ENCODE results near the gene SURF4.

SURF4 gene

DNA sequence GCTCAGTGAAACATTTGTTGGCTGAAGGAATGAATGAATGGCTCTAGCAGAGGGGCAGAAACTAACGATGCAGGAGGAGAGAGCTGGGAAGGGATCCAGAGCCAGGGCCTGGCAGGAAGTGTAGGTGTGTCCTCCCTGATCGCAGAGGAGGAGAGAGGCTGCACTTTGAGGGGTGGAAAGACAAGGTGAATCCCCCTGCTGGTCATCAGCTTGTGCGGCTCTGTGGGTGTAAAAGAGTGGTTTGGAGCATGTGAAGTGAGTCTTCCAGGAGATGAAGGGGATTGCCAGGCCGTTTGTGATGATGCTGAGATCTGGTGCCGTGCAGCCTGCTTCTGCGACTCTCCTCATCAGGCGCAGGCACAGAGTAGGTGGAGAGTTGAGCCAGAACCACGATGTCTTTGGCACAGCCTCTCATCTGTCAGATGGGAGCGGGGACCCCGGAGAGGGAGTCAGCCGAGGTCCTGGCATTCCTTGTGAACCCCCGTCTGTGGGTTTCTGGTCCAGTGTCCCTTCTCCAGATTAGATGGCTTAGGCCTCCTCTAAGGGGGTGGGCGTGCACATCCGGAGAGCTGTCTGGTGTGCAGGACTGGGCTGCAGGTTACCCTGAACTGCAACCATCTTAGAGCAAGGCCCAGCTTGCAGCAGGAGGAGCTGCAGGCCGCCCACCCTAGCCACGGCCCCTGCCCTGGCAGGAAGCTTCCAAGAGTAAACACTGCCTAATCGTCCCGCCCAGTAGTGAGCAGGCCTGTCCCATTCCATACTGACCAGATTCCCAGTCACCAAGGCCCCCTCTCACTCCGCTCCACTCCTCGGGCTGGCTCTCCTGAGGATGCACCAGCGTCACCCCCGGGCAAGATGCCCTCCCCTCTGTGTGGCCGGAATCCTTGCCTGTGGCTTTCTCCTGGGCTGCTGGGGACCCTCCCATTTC lies 46.0 kb upstream of the SURF4 start, which contains the start of gene ADAMTS13:
Gene ADAMTS13 (plus strand): TSS at position 753 of the 928 bp plus-strand sequence. CDS start 77 bp downstream, at position 830.
- TF ChIP-seq SIN3A (IDR thresholded peaks at IDR 0.05; ENCODE audit: borderline replicate concordance, insufficient read depth, low read length): no peak
- TF ChIP-seq FOXP2 (optimal IDR thresholded peaks at IDR 0.05; ENCODE audit: borderline replicate concordance, extremely low read depth, extremely low read length, insufficient read depth): no peak
- TF ChIP-seq POLR2AphosphoS5 (IDR thresholded peaks at IDR 0.05; ENCODE audit: low read depth, low read length): no peak
- TF ChIP-seq, protein P1, sequence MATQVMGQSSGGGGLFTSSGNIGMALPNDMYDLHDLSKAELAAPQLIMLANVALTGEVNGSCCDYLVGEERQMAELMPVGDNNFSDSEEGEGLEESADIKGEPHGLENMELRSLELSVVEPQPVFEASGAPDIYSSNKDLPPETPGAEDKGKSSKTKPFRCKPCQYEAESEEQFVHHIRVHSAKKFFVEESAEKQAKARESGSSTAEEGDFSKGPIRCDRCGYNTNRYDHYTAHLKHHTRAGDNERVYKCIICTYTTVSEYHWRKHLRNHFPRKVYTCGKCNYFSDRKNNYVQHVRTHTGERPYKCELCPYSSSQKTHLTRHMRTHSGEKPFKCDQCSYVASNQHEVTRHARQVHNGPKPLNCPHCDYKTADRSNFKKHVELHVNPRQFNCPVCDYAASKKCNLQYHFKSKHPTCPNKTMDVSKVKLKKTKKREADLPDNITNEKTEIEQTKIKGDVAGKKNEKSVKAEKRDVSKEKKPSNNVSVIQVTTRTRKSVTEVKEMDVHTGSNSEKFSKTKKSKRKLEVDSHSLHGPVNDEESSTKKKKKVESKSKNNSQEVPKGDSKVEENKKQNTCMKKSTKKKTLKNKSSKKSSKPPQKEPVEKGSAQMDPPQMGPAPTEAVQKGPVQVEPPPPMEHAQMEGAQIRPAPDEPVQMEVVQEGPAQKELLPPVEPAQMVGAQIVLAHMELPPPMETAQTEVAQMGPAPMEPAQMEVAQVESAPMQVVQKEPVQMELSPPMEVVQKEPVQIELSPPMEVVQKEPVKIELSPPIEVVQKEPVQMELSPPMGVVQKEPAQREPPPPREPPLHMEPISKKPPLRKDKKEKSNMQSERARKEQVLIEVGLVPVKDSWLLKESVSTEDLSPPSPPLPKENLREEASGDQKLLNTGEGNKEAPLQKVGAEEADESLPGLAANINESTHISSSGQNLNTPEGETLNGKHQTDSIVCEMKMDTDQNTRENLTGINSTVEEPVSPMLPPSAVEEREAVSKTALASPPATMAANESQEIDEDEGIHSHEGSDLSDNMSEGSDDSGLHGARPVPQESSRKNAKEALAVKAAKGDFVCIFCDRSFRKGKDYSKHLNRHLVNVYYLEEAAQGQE (IDR thresholded peaks at IDR 0.05; ENCODE audit: insufficient read depth in 1 of 2, low read depth in 2 of 2, low read length in 2 of 2): no peak
- no peak for TF ChIP-seq TAF1 (IDR thresholded peaks at IDR 0.05; ENCODE audit: borderline replicate concordance, insufficient read depth, low read length)

GRCh38 chr9:133420392-133420827 lies 44.5 kb upstream of the SURF4 start:
- TF ChIP-seq, protein P1 (IDR thresholded peaks at IDR 0.05; ENCODE audit: insufficient read depth in 1 of 2, low read depth in 2 of 2, low read length in 2 of 2): no peak
- TF ChIP-seq SIN3A (IDR thresholded peaks at IDR 0.05; ENCODE audit: borderline replicate concordance, insufficient read depth, low read length): no peak
- no peak for TF ChIP-seq FOXP2 (optimal IDR thresholded peaks at IDR 0.05; ENCODE audit: borderline replicate concordance, extremely low read depth, extremely low read length, insufficient read depth)
- no peak for TF ChIP-seq POLR2AphosphoS5 (IDR thresholded peaks at IDR 0.05; ENCODE audit: low read depth, low read length)
- TF ChIP-seq TAF1 (IDR thresholded peaks at IDR 0.05; ENCODE audit: borderline replicate concordance, insufficient read depth, low read length): no peak

GRCh38 chr9:133419005-133419404 lies 43.1 kb upstream of the SURF4 start:
- TF ChIP-seq POLR2AphosphoS5 (IDR thresholded peaks at IDR 0.05; ENCODE audit: low read depth, low read length) (no peak), TAF1 (IDR thresholded peaks at IDR 0.05; ENCODE audit: borderline replicate concordance, insufficient read depth, low read length) (no peak), FOXP2 (optimal IDR thresholded peaks at IDR 0.05; ENCODE audit: borderline replicate concordance, extremely low read depth, extremely low read length, insufficient read depth) (no peak), SIN3A (IDR thresholded peaks at IDR 0.05; ENCODE audit: borderline replicate concordance, insufficient read depth, low read length) (no peak)
- TF ChIP-seq, protein P1 (IDR thresholded peaks at IDR 0.05; ENCODE audit: insufficient read depth in 1 of 2, low read depth in 2 of 2, low read length in 2 of 2): no peak

- peak; percentile 88; the same call in 1 of the 2 replicates for TF ChIP-seq TAF1 (IDR thresholded peaks at IDR 0.05; ENCODE audit: borderline replicate concordance, insufficient read depth, low read length)
- TF ChIP-seq POLR2AphosphoS5 (IDR thresholded peaks at IDR 0.05; ENCODE audit: low read depth, low read length): peak; percentile 51
- peak; percentile 87 for TF ChIP-seq FOXP2 (optimal IDR thresholded peaks at IDR 0.05; ENCODE audit: borderline replicate concordance, extremely low read depth, extremely low read length, insufficient read depth)
- TF ChIP-seq, protein P1 (IDR thresholded peaks at IDR 0.05; ENCODE audit: insufficient read depth in 1 of 2, low read depth in 2 of 2, low read length in 2 of 2): peak; percentile 1 to 56; a peak in 1 of 4 replicates
- peak; percentile 78; the same call in 1 of the 2 replicates for TF ChIP-seq SIN3A (IDR thresholded peaks at IDR 0.05; ENCODE audit: borderline replicate concordance, insufficient read depth, low read length)
These were observed 41.9 kb upstream of the SURF4 start, which contains the start of gene REXO4 for GRCh38 chr9:133417541-133418461. Gene REXO4, minus strand, starts transcription at chr9:133418010. Its CDS starts 166 bp downstream, at chr9:133417844.

All from PFSK-1 (cell line).